AG09309 (cell line): ENCODE data around the gene SLC6A19.
"Not testable (repeated sequence)": the region's sequence is repeated elsewhere in the genome, so short reads cannot be mapped to it uniquely, and the experiment has no call there.

Experiments
- DNase-seq: peaks from one replicate; pipeline ENCODE4 v3.0.0-alpha.2; 2010; ENCODE audit warnings: low read depth
- H3K4me3 ChIP-seq: 2 replicates; pipeline ENCODE4 v1.5.1; 2011; ENCODE audit warnings: mild to moderate bottlenecking, low read depth, low read length, moderate library complexity; ENCODE audit not compliant: control insufficient read depth
- TF ChIP-seq, protein P1 (sequence below): IDR thresholded peaks from 2 replicates; pipeline ENCODE4 v1.5.1; 2011; ENCODE audit warnings: mild to moderate bottlenecking, low read depth, low read length, inconsistent platforms; ENCODE audit not compliant: insufficient read depth, control insufficient read depth; ENCODE audit errors: missing control alignments

The SLC6A19 gene

GRCh38 chr5:1226839-1227581 lies 25.6 kb downstream of the SLC6A19 start:
- DNase-seq, result no peak
- TF ChIP-seq, protein P1, sequence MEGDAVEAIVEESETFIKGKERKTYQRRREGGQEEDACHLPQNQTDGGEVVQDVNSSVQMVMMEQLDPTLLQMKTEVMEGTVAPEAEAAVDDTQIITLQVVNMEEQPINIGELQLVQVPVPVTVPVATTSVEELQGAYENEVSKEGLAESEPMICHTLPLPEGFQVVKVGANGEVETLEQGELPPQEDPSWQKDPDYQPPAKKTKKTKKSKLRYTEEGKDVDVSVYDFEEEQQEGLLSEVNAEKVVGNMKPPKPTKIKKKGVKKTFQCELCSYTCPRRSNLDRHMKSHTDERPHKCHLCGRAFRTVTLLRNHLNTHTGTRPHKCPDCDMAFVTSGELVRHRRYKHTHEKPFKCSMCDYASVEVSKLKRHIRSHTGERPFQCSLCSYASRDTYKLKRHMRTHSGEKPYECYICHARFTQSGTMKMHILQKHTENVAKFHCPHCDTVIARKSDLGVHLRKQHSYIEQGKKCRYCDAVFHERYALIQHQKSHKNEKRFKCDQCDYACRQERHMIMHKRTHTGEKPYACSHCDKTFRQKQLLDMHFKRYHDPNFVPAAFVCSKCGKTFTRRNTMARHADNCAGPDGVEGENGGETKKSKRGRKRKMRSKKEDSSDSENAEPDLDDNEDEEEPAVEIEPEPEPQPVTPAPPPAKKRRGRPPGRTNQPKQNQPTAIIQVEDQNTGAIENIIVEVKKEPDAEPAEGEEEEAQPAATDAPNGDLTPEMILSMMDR, result no peak
- no peak overlapping the region for H3K4me3 ChIP-seq

GRCh38 chr5:1227667-1228066 lies 26.3 kb downstream of the SLC6A19 start:
- no peak overlapping the region for H3K4me3 ChIP-seq
- TF ChIP-seq, protein P1, result no peak
- DNase-seq, result no peak

GRCh38 chr5:1228120-1228519 lies 26.7 kb downstream of the SLC6A19 start:
- TF ChIP-seq, protein P1, result no peak
- H3K4me3 ChIP-seq, result no peak overlapping the region
- DNase-seq, result no peak

DNA sequence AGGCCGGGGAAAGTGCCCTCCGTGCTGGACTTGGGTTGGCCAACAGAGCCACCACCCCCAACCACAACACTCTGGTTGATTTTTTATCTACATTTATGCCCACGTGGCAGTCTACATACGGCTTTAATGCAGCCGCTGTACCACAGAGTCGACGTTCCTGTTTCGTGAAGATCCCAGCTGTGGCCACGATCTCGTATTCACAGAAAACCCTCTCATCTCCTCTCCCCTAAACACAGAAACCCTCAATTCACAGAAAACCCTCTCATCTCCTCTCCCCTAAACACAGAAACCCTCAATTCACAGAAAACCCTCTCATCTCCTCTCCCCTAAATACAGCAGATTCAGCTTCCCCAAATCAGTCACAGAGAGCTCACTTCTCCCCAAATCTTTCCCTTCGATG lies 27.6 kb downstream of the SLC6A19 start:
- not testable (repeated sequence) for DNase-seq, H3K4me3 ChIP-seq

- H3K4me3 ChIP-seq, result no peak overlapping the region
- DNase-seq, result no peak
- TF ChIP-seq, protein P1, result no peak
Measured at GRCh38 chr5:1229822-1230221, 28.4 kb downstream of the SLC6A19 start.

GRCh38 chr5:1230551-1230950 lies 29.2 kb downstream of the SLC6A19 start:
- TF ChIP-seq, protein P1, result no peak
- no peak for DNase-seq
- no peak overlapping the region for H3K4me3 ChIP-seq

GRCh38 chr5:1231354-1231905 lies 30.0 kb downstream of the SLC6A19 start:
- TF ChIP-seq, protein P1, result no peak
- DNase-seq, result no peak
- no peak overlapping the region for H3K4me3 ChIP-seq
